Activated CD4-positive, alpha-beta T cell treated with anti-CD3 and anti-CD28 coated beads, Interleukin-2, amount 10 ng/mL, durations not matched to agents 7 days and 5 days (primary cell): ENCODE measurements around the gene CSTB. TPM values are rescaled to one million over a fixed set of nuclear protein-coding genes. Genes with fewer than 3 reads are reported as not detected.

Experiments
- CTCF ChIA-PET: fragments of 350-600 bp; sonication (Branson Sonifier 250); formaldehyde crosslinking; loops from one replicate; lab custom pipeline; 2021; ENCODE audit warnings: antibody characterized with exemption; lab: Charles Lee
- POLR2A ChIA-PET: fragments of 350-600 bp; sonication (Branson Sonifier 250); formaldehyde crosslinking; loops from one replicate; lab custom pipeline; 2021; ENCODE audit warnings: antibody characterized with exemption; lab: Charles Lee
- DNase-seq: peaks from one replicate; pipeline ENCODE4 v3.0.0-alpha.2; 2020
- H3K27ac Mint-ChIP-seq: one replicate; pipeline ENCODE4 v1.8.0; 2021; ENCODE audit warnings: mild to moderate bottlenecking, moderate library complexity, mixed read lengths
- H3K27me3 Mint-ChIP-seq: one replicate; pipeline ENCODE4 v1.8.0; 2021; ENCODE audit warnings: mixed read lengths
- H3K36me3 Mint-ChIP-seq: one replicate; pipeline ENCODE4 v1.8.0; 2021; ENCODE audit warnings: low read depth, mixed read lengths
- H3K4me1 Mint-ChIP-seq: one replicate; pipeline ENCODE4 v1.8.0; 2021; ENCODE audit warnings: mixed read lengths
- H3K4me3 Mint-ChIP-seq: one replicate; pipeline ENCODE4 v1.8.0; 2021; ENCODE audit warnings: mild to moderate bottlenecking, moderate library complexity, mixed read lengths
- H3K9me3 Mint-ChIP-seq: one replicate; pipeline ENCODE4 v1.8.0; 2021; ENCODE audit warnings: mixed read lengths
- total RNA-seq, 2 experiments: library from RNA; stranded (reverse); gene quantifications; one replicate each; pipeline ENCODE4 v1.2.3, GENCODE V29; 2021

Gene CSTB
- total RNA-seq, 2 experiments from 2014 or later: 44.4 to 48.7 TPM

DNA sequence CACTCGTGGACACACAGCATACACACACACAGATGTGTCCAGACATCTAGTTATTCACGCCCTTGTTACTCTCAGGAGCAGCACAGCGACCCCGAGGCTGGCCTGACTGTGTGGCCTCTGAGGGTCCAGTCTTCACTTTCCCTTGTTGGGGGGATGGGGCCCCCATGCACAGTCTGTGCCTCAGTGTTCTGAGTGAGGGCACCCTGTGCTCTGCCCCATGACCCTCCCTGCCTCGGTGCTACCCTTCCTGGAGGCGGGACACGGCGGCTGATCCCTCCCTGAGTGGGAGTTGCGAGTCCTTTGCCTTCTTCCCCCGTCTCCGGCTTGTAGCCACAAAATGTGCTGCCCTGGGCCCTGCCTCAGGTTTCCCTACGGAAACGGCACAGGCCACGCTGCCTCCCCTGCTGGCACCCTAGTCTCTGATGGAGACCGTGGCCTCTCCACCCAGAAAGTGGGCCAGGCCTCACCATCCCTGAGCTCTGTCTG lies 8.6 kb downstream of the CSTB start:
- POLR2A ChIA-PET: no interaction called here
- peaks cover 4% of the 10 kb centered on the region for H3K9me3 Mint-ChIP-seq
- H3K27ac Mint-ChIP-seq: no peak overlapping the region
- CTCF ChIA-PET: interaction anchor here (1.0 kb wide), 1 partner anchor 10 kb away, joined by 3 read pairs; no protein-coding TSS in a partner anchor
- H3K27me3 Mint-ChIP-seq: no peaks in the 10 kb centered on the region
- H3K4me3 Mint-ChIP-seq: no peak overlapping the region
- H3K4me1 Mint-ChIP-seq: peaks cover 6% of the 10 kb centered on the region
- no peak for DNase-seq
- H3K36me3 Mint-ChIP-seq: peaks cover 12% of the 10 kb centered on the region

- Mint-ChIP-seq H3K9me3 (peaks cover 4% of the 10 kb centered on the region), H3K27ac (no peak overlapping the region), H3K36me3 (peaks cover 9% of the 10 kb centered on the region), H3K27me3 (no peaks in the 10 kb centered on the region), H3K4me3 (no peak overlapping the region), H3K4me1 (peaks cover 6% of the 10 kb centered on the region)
- no peak for DNase-seq
- CTCF ChIA-PET: interaction anchor here (0.6 to 1.0 kb wide), 5 partner anchors 11 to 88 kb away, joined by 3 to 4 read pairs (median 3); no protein-coding TSS in a partner anchor
- POLR2A ChIA-PET: no interaction called here
Measured at GRCh38 chr21:43766734-43767497, 9.2 kb downstream of the CSTB start.

GRCh38 chr21:43764576-43765495 lies 11.3 kb downstream of the CSTB start:
- POLR2A ChIA-PET: interaction anchor here (0.6 kb wide), 1 partner anchor 29 kb away, joined by 3 read pairs; no protein-coding TSS in a partner anchor
- no peak for DNase-seq
- Mint-ChIP-seq H3K27me3 (no peaks in the 10 kb centered on the region), H3K9me3 (no peaks in the 10 kb centered on the region), H3K27ac (peak overlapping the region; percentile 46), H3K4me3 (no peak overlapping the region), H3K36me3 (no peaks in the 10 kb centered on the region), H3K4me1 (no peaks in the 10 kb centered on the region)
- CTCF ChIA-PET: no interaction called here

- no peaks in the 10 kb centered on the region for H3K9me3 Mint-ChIP-seq
Measured at GRCh38 chr21:43763901-43764523, 12.1 kb downstream of the CSTB start.

GRCh38 chr21:43762303-43763128 lies 13.6 kb downstream of the CSTB start:
- no peaks in the 10 kb centered on the region for H3K9me3 Mint-ChIP-seq
- no peaks in the 10 kb centered on the region for H3K27me3 Mint-ChIP-seq
- no peaks in the 10 kb centered on the region for H3K36me3 Mint-ChIP-seq
- DNase-seq: no peak
- ChIA-PET CTCF (no interaction called here), POLR2A (no interaction called here)
- no peak overlapping the region for H3K27ac Mint-ChIP-seq
- no peak overlapping the region for H3K4me3 Mint-ChIP-seq
- no peaks in the 10 kb centered on the region for H3K4me1 Mint-ChIP-seq

More at GRCh38 chr21:43763901-43764523, 12.1 kb downstream of the CSTB start:
- H3K27me3 Mint-ChIP-seq: no peaks in the 10 kb centered on the region
- H3K4me3 Mint-ChIP-seq: no peak overlapping the region
- CTCF ChIA-PET: interaction anchor here (0.8 kb wide), 1 partner anchor 9 kb away, joined by 3 read pairs; no protein-coding TSS in a partner anchor
- no peaks in the 10 kb centered on the region for H3K36me3 Mint-ChIP-seq
- no peaks in the 10 kb centered on the region for H3K4me1 Mint-ChIP-seq
- DNase-seq: no peak
- POLR2A ChIA-PET: no interaction called here
- no peak overlapping the region for H3K27ac Mint-ChIP-seq

DNA sequence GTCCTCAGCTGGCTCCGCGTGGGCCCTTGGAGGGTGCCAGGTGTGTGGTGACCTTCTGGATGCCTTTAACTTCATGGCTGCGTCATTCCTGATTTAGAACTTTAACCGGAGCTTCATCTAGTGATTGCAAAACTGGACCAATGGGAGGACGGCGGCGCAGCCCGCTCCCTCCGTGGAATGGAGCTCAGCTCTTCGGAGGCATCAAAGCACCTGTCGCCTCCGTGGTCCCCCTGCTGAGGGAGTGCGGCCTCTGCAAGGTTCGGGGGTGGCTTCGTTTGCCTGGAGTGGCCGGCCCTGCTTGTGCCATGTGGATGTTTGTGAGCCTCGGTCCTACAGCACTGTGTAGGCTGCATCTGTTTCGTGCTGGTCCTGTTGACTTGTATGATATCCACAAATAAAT lies 14.2 kb downstream of the CSTB start:
- Mint-ChIP-seq H3K4me1 (no peaks in the 10 kb centered on the region), H3K36me3 (no peaks in the 10 kb centered on the region), H3K4me3 (no peak overlapping the region), H3K9me3 (no peaks in the 10 kb centered on the region), H3K27ac (no peak overlapping the region), H3K27me3 (no peaks in the 10 kb centered on the region)
- no peak for DNase-seq
- ChIA-PET POLR2A (no interaction called here), CTCF (interaction anchor here (0.6 kb wide), 1 partner anchor 129 kb away, joined by 4 read pairs; no protein-coding TSS in a partner anchor)

DNA sequence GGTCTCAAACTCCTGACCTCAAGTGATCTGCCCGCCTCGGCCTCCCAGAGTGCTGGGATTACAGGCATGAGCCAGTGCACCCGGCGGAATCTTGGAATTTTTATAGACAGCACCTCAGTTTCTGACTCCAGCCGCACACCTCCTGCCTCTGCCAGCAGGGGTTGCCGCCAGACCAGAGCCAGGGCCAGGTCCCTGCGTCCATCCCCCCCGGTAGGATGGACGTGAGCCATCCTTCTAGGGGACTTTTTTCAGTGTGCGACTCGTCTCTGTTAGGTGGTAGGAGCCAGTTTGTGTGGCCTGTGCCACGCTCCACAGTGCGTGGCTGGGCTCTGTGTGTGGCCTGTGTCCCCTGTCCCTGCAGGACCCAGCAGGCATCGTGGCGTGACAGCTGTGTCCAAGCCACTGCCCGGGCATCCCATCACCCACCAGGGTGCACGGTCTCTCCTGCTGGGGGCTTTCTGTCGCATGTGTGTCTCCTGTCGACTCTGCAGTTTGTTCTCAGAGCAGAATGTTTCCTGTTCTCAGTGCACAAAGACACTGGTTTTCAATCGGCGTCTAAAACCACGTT lies 15.6 kb downstream of the CSTB start:
- ChIA-PET CTCF (no interaction called here), POLR2A (interaction anchor here (0.6 kb wide), 1 partner anchor 30 kb away, joined by 3 read pairs; no protein-coding TSS in a partner anchor)
- Mint-ChIP-seq H3K9me3 (no peaks in the 10 kb centered on the region), H3K27ac (no peak overlapping the region), H3K4me3 (no peak overlapping the region), H3K36me3 (peaks cover 2% of the 10 kb centered on the region), H3K4me1 (no peaks in the 10 kb centered on the region), H3K27me3 (no peaks in the 10 kb centered on the region)
- no peak for DNase-seq

DNA sequence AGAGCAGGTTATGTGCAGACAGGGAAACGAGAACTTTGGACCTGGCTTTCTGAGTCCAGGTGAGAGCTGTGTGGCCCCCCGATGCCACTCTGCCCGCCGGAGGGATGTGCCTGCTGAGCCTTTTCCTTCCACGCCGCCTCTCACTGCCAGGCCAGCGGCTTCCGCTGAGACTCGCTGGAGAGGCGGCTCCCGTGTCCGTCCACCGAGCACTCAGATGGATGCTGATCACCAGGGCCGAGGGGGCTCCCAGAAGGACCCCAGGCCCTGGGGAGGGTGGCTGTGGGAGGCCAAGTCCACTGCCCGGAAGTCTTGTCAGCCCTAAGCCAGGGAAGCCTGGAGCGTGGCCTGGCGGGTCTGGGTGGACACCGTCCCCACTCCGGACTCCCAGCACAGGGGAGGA lies 16.5 kb downstream of the CSTB start:
- H3K27me3 Mint-ChIP-seq: no peaks in the 10 kb centered on the region
- peaks cover 2% of the 10 kb centered on the region for H3K36me3 Mint-ChIP-seq
- no peaks in the 10 kb centered on the region for H3K9me3 Mint-ChIP-seq
- H3K4me3 Mint-ChIP-seq: no peak overlapping the region
- ChIA-PET POLR2A (no interaction called here), CTCF (interaction anchor here (0.5 kb wide), 1 partner anchor 172 kb away, joined by 5 read pairs; no protein-coding TSS in a partner anchor)
- no peak for DNase-seq
- H3K27ac Mint-ChIP-seq: no peak overlapping the region
- H3K4me1 Mint-ChIP-seq: no peaks in the 10 kb centered on the region

DNA sequence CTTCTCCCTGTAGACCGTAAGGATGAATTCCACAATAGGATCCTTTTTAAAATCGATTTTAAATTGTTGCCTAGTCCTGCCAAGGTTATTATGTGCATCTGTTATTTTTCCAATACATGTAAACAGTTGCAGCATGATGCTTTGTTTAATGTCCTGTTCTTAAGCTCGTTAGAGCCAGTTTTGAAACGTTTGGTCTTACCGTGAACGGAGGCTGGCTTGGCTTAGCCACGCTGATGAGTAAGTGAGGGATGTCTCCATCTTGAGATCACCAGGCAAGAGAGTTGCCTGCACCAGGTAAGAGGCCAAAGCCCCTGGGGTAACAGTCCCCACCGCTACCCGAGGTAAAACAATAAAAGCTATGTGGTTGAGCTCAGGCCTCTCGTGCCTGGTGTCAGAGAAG lies 17.3 kb downstream of the CSTB start:
- ChIA-PET CTCF (interaction anchor here (0.5 kb wide), 1 partner anchor 171 kb away, joined by 5 read pairs; no protein-coding TSS in a partner anchor), POLR2A (no interaction called here)
- H3K27me3 Mint-ChIP-seq: no peaks in the 10 kb centered on the region
- no peaks in the 10 kb centered on the region for H3K9me3 Mint-ChIP-seq
- DNase-seq: no peak
- no peak overlapping the region for H3K4me3 Mint-ChIP-seq
- H3K27ac Mint-ChIP-seq: no peak overlapping the region
- no peaks in the 10 kb centered on the region for H3K4me1 Mint-ChIP-seq
- H3K36me3 Mint-ChIP-seq: peaks cover 8% of the 10 kb centered on the region

- peaks cover 14% of the 10 kb centered on the region for H3K36me3 Mint-ChIP-seq
- no peak for DNase-seq
- H3K4me1 Mint-ChIP-seq: no peaks in the 10 kb centered on the region
- no peak overlapping the region for H3K4me3 Mint-ChIP-seq
- ChIA-PET CTCF (no interaction called here), POLR2A (interaction anchor here (0.6 kb wide), 1 partner anchor 95 kb away, joined by 3 read pairs; no protein-coding TSS in a partner anchor)
- H3K27me3 Mint-ChIP-seq: no peaks in the 10 kb centered on the region
- no peaks in the 10 kb centered on the region for H3K9me3 Mint-ChIP-seq
- no peak overlapping the region for H3K27ac Mint-ChIP-seq
Measured at GRCh38 chr21:43758111-43758641, 17.9 kb downstream of the CSTB start.

- Mint-ChIP-seq H3K4me3 (no peak overlapping the region), H3K9me3 (no peaks in the 10 kb centered on the region), H3K27ac (no peak overlapping the region), H3K4me1 (no peaks in the 10 kb centered on the region), H3K36me3 (peaks cover 14% of the 10 kb centered on the region), H3K27me3 (no peaks in the 10 kb centered on the region)
- CTCF ChIA-PET: interaction anchor here (1.2 kb wide), 1 partner anchor 14 kb away, joined by 3 read pairs; no protein-coding TSS in a partner anchor
- DNase-seq: no peak
- POLR2A ChIA-PET: interaction anchor here (0.6 kb wide), 1 partner anchor 95 kb away, joined by 3 read pairs; no protein-coding TSS in a partner anchor
Measured at GRCh38 chr21:43757601-43758000, 18.5 kb downstream of the CSTB start.
